DND-41 (cell line): ENCODE measurements around the gene ATPAF1.

Experiments
- EZH2 ChIP-seq: IDR thresholded peaks from 3 replicates; pipeline ENCODE4 v1.6.1; 2012; ENCODE audit warnings: borderline replicate concordance, low read depth, mild to moderate bottlenecking, moderate library complexity, low read length, inconsistent platforms; ENCODE audit not compliant: severe bottlenecking
- TF ChIP-seq, protein P1 (sequence below): IDR thresholded peaks from 2 replicates; pipeline ENCODE4 v1.5.1; 2012; ENCODE audit warnings: borderline replicate concordance, low read length, moderate library complexity, mild to moderate bottlenecking; ENCODE audit not compliant: poor library complexity, severe bottlenecking; ENCODE audit errors: extremely low read depth

DNA sequence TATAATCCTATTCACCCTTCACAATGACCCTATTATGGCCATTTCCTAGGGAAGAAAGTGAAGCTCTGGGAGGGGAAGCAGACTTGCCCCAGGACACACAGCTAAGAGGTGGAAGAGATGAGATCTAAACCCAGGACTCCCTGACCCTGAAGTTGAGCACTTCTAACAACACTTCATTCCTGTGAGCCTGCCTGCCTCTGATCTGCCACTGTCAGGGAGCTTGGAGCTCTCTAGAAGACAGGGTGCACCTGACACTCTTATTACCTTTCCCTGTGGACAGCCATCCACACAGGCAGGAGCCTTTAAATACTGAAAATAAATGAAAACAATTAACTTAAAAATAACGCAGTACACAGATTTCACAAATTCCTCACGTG is 64.7 kb downstream of the ATPAF1 start:
- TF ChIP-seq, protein P1, sequence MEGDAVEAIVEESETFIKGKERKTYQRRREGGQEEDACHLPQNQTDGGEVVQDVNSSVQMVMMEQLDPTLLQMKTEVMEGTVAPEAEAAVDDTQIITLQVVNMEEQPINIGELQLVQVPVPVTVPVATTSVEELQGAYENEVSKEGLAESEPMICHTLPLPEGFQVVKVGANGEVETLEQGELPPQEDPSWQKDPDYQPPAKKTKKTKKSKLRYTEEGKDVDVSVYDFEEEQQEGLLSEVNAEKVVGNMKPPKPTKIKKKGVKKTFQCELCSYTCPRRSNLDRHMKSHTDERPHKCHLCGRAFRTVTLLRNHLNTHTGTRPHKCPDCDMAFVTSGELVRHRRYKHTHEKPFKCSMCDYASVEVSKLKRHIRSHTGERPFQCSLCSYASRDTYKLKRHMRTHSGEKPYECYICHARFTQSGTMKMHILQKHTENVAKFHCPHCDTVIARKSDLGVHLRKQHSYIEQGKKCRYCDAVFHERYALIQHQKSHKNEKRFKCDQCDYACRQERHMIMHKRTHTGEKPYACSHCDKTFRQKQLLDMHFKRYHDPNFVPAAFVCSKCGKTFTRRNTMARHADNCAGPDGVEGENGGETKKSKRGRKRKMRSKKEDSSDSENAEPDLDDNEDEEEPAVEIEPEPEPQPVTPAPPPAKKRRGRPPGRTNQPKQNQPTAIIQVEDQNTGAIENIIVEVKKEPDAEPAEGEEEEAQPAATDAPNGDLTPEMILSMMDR = no peak
- TF ChIP-seq EZH2 = no peak
